AG08395 (cell line): ENCODE data around the gene MAN2C1.
A peak's percentile ranks its signal among the peaks of the same experiment; 100 is the strongest.

Experiments
- DNase-seq: peaks from one replicate; pipeline ENCODE4 v3.0.0; 2012; ENCODE audit warnings: mixed read lengths, low spot score

MAN2C1 gene

DNA sequence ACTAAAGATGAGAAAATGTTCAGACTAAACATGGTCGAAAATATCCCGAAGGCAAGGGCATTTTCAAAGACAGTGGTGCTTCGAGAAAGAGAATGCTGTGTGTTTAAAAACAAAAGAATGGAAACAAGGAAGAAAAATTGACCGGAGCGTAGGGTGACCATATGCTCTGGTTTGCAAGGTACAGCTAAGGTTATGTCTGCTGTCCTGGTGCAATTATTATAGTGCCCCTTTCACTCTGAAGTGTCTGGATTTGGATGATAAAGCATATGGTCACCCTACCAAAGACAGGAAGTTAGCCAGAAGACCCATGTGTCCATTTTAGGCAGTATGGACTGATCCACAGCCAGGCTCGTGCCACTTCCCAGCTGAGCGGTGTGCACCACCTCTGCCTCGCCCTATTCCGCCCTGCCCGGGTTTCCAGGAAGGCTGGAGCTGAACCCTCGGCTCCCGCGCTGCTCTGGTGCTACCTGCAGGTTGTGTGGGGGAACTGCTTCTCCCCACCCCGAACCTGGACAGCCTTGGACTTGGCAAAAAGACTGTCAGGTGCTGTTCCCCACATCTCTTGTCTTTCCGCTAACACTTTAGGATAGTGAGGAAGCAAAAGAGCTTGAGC is 60.5 kb downstream of the MAN2C1 start:
- peak; percentile 10 for DNase-seq

- no peak for DNase-seq
These were observed 62.2 kb downstream of the MAN2C1 start for GRCh38 chr15:75306188-75306587.
